Fibroblast of lung (primary cell): ENCODE measurements around the gene ITGBL1.

Source experiments
- EZH2 ChIP-seq: IDR thresholded peaks from 2 replicates; pipeline ENCODE4 v1.5.1; 2012; ENCODE audit warnings: low read length, control low read depth, mild to moderate bottlenecking; ENCODE audit errors: missing control alignments
- TF ChIP-seq, protein P1 (sequence below), 2 donors: IDR thresholded peaks in 1 of 2; conservative IDR thresholded peaks in 1 of 2; 1 replicate in 1 of 2; 2 replicates in 1 of 2; pipeline ENCODE4 v1.5.1; 2011 to 2012; ENCODE audit warnings: low read length in 2 of 2, control low read depth in 1 of 2, inconsistent platforms in 1 of 2, low read depth in 1 of 2, mild to moderate bottlenecking in 1 of 2

DNA sequence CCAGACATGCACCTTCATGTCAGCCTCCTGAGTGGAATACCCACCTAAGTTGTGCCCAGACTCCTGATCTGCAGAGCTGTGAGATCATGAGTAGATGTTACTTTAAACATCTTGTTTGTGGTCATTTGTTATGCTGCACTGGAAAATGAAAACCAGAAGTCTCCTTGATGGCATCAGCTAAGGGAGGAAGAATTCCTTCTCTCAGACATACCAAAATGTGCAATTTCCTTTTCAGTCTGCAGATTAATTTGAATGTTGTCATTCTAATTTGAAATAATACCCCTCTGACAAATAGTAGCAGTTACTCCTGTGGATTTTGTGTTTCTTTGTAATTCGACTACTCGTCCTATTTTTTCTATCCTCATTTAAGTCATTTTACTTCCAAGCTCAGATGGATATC is 59.3 kb downstream of the ITGBL1 start:
- TF ChIP-seq, protein P1, sequence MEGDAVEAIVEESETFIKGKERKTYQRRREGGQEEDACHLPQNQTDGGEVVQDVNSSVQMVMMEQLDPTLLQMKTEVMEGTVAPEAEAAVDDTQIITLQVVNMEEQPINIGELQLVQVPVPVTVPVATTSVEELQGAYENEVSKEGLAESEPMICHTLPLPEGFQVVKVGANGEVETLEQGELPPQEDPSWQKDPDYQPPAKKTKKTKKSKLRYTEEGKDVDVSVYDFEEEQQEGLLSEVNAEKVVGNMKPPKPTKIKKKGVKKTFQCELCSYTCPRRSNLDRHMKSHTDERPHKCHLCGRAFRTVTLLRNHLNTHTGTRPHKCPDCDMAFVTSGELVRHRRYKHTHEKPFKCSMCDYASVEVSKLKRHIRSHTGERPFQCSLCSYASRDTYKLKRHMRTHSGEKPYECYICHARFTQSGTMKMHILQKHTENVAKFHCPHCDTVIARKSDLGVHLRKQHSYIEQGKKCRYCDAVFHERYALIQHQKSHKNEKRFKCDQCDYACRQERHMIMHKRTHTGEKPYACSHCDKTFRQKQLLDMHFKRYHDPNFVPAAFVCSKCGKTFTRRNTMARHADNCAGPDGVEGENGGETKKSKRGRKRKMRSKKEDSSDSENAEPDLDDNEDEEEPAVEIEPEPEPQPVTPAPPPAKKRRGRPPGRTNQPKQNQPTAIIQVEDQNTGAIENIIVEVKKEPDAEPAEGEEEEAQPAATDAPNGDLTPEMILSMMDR (conservative IDR thresholded peaks at IDR 0.05 in 1 of 2, IDR thresholded peaks at IDR 0.05 in 1 of 2; ENCODE audit: low read depth in 1 of 2, low read length in 2 of 2): no peak
- TF ChIP-seq EZH2: no peak
